H1 (cell line): Measurements from ENCODE around the gene F7. TPM values are rescaled to one million over a fixed set of nuclear protein-coding genes. Genes with fewer than 3 reads are reported as not detected.

Experiments
- CTCF ChIA-PET: fragments of 300-600 bp; sonication (Branson Sonifier 250); formaldehyde crosslinking; loops from one replicate; lab custom pipeline; 2021; ENCODE audit not compliant: partially characterized antibody; lab: Charles Lee
- POLR2A ChIA-PET: fragments of 300-600 bp; sonication (Branson Sonifier 250); formaldehyde crosslinking; loops from one replicate; lab custom pipeline; 2021; ENCODE audit warnings: inconsistent platforms; ENCODE audit not compliant: partially characterized antibody; lab: Charles Lee
- DNase-seq, 2 experiments: peaks; one replicate each; pipeline versions ENCODE4 v3.0.0 to v3.0.0-alpha.2; 2010 to 2022; ENCODE audit warnings: low spot score in 2 of 2, low read depth in 1 of 2, mixed read lengths in 1 of 2
- FAIRE-seq: peaks from 2 replicates; lab custom pipeline; 2011; peaks lifted over from hg19 to GRCh38; lab: Jason Lieb, UNC
- H2AFZ ChIP-seq: 2 replicates; pipeline ENCODE4 v1.8.1; 2012; ENCODE audit warnings: low read length, inconsistent platforms
- H2AK5ac ChIP-seq: 2 replicates; pipeline ENCODE4 v1.6.1; 2013; ENCODE audit warnings: low read depth, low read length
- H2BK120ac ChIP-seq: replicated peaks from 2 replicates; pipeline ENCODE3; 2013; ENCODE audit warnings: low read depth, low read length, inconsistent platforms
- H2BK12ac ChIP-seq: 2 replicates; pipeline ENCODE4 v1.6.1; 2013; ENCODE audit warnings: low read depth, low read length
- H2BK15ac ChIP-seq: 2 replicates; pipeline ENCODE4 v1.6.1; 2013; ENCODE audit warnings: low read length
- H2BK20ac ChIP-seq: 2 replicates; pipeline ENCODE4 v1.6.1; 2013; ENCODE audit warnings: low read length
- H2BK5ac ChIP-seq: 2 replicates; pipeline ENCODE4 v1.6.1; 2013; ENCODE audit warnings: low read depth, low read length
- H3K14ac ChIP-seq: 2 replicates; pipeline ENCODE4 v1.6.1; 2013; ENCODE audit warnings: inconsistent platforms; ENCODE audit not compliant: insufficient read length
- H3K18ac ChIP-seq: 2 replicates; pipeline ENCODE4 v1.6.1; 2013; ENCODE audit warnings: low read length; ENCODE audit errors: extremely low read depth
- H3K23ac ChIP-seq: 2 replicates; pipeline ENCODE4 v1.6.1; 2013; ENCODE audit warnings: inconsistent platforms; ENCODE audit not compliant: insufficient read length
- H3K23me2 ChIP-seq: 2 replicates; pipeline ENCODE4 v1.6.1; 2013; ENCODE audit warnings: low read depth, low read length
- H3K27ac ChIP-seq: 2 replicates; pipeline ENCODE4 v1.6.1; 2011; ENCODE audit warnings: low read depth, low read length, inconsistent platforms
- H3K27me3 ChIP-seq, 4 experiments: replicated peaks in 1 of 4; 1 replicate in 1 of 4; 2 replicates in 3 of 4; pipeline versions ENCODE4 v1.6.1 to v1.8.1; 2011 to 2013; ENCODE audit warnings: low read length in 3 of 4, mild to moderate bottlenecking in 3 of 4, inconsistent platforms in 2 of 4, mixed read lengths in 2 of 4, moderate library complexity in 1 of 4; ENCODE audit not compliant: control insufficient read depth in 3 of 4, insufficient read depth in 3 of 4; ENCODE audit errors: extremely low read depth in 1 of 4
- H3K36me3 ChIP-seq, 4 experiments: 2 replicates each; pipeline versions ENCODE4 v1.6.1 to v1.8.1; 2011 to 2013; ENCODE audit warnings: mild to moderate bottlenecking in 4 of 4, low read length in 3 of 4, moderate library complexity in 2 of 4, control low read depth in 1 of 4, inconsistent platforms in 1 of 4; ENCODE audit not compliant: insufficient read depth in 4 of 4, control insufficient read depth in 2 of 4
- H3K4ac ChIP-seq: replicated peaks from 2 replicates; pipeline ENCODE3; 2013; ENCODE audit warnings: low read length, low read depth, mixed read lengths, inconsistent platforms; ENCODE audit not compliant: insufficient read length
- H3K4me1 ChIP-seq, 4 experiments: replicated peaks in 1 of 4; 1 replicate in 1 of 4; 2 replicates in 3 of 4; pipeline versions ENCODE4 v1.6.1 to v1.8.1; 2011 to 2013; ENCODE audit warnings: low read length in 3 of 4, inconsistent platforms in 2 of 4, mixed read lengths in 1 of 4; ENCODE audit not compliant: insufficient read depth in 4 of 4, control insufficient read depth in 3 of 4
- H3K4me2 ChIP-seq, 2 experiments: 2 replicates each; pipeline versions ENCODE4 v1.6.1 to v1.8.1; 2011 to 2013; ENCODE audit warnings: low read depth in 2 of 2, low read length in 2 of 2, control low read depth in 1 of 2, inconsistent platforms in 1 of 2, mild to moderate bottlenecking in 1 of 2; ENCODE audit not compliant: insufficient read depth in 1 of 2
- H3K4me3 ChIP-seq, 4 experiments: fragments of 200-600, 300-600 bp in 1 of 4; sonication (generic), shearing (Covaris generic), sonication (Bioruptor Twin) in 1 of 4; 2 replicates each; pipeline versions ENCODE4 v1.5.1 to v1.8.1; 2011 to 2016; ENCODE audit warnings: low read length in 4 of 4, low read depth in 3 of 4, control low read depth in 2 of 4, inconsistent platforms in 2 of 4, mild to moderate bottlenecking in 2 of 4, mixed read lengths in 1 of 4, moderate library complexity in 1 of 4; ENCODE audit not compliant: insufficient read depth in 2 of 4; ENCODE audit errors: extremely low read depth in 1 of 4
- H3K56ac ChIP-seq: replicated peaks from 2 replicates; pipeline ENCODE3; 2013; ENCODE audit warnings: low read depth, mild to moderate bottlenecking, mixed read lengths, low read length, inconsistent platforms; ENCODE audit not compliant: insufficient read length
- H3K79me1 ChIP-seq: 2 replicates; pipeline ENCODE4 v1.6.1; 2013; ENCODE audit warnings: low read depth, low read length, control low read depth
- H3K79me2 ChIP-seq, 2 experiments: 2 replicates each; pipeline versions ENCODE4 v1.6.1 to v1.8.1; 2012 to 2013; ENCODE audit warnings: low read length in 2 of 2, mild to moderate bottlenecking in 2 of 2, inconsistent platforms in 1 of 2; ENCODE audit not compliant: insufficient read depth in 2 of 2, control insufficient read depth in 1 of 2
- H3K9ac ChIP-seq, 4 experiments: replicated peaks in 1 of 4; 1 replicate in 1 of 4; 2 replicates in 3 of 4; pipeline versions ENCODE4 v1.6.1 to v1.8.1; 2011 to 2013; ENCODE audit warnings: low read depth in 3 of 4, low read length in 3 of 4, control low read depth in 2 of 4, mild to moderate bottlenecking in 2 of 4, moderate library complexity in 2 of 4, inconsistent platforms in 1 of 4; ENCODE audit errors: extremely low read depth in 1 of 4
- H3K9me3 ChIP-seq, 2 experiments: 2 replicates each; pipeline versions ENCODE4 v1.6.1 to v1.8.1; 2012 to 2013; ENCODE audit warnings: mild to moderate bottlenecking in 2 of 2, moderate library complexity in 2 of 2, control low read depth in 1 of 2, inconsistent platforms in 1 of 2, low read depth in 1 of 2, low read length in 1 of 2, mixed read lengths in 1 of 2; ENCODE audit not compliant: insufficient read depth in 2 of 2
- H4K20me1 ChIP-seq, 2 experiments: replicated peaks in 1 of 2; 2 replicates each; pipeline versions ENCODE3 to v1.8.1; 2011 to 2013; ENCODE audit warnings: inconsistent platforms in 2 of 2, low read length in 2 of 2, mild to moderate bottlenecking in 1 of 2; ENCODE audit not compliant: insufficient read depth in 2 of 2, control insufficient read depth in 1 of 2
- H4K5ac ChIP-seq: 2 replicates; pipeline ENCODE4 v1.6.1; 2013; ENCODE audit warnings: low read length, low read depth, mixed read lengths, inconsistent platforms; ENCODE audit not compliant: insufficient read length
- H4K8ac ChIP-seq: 2 replicates; pipeline ENCODE4 v1.8.0; 2013; ENCODE audit warnings: mild to moderate bottlenecking, moderate library complexity, low read length, inconsistent platforms; ENCODE audit not compliant: insufficient read depth; ENCODE audit errors: extremely low read depth
- H4K91ac ChIP-seq: replicated peaks from 2 replicates; pipeline ENCODE3; 2013; ENCODE audit warnings: low read length, mixed read lengths, inconsistent platforms; ENCODE audit not compliant: insufficient read length
- CHD1 ChIP-seq: IDR thresholded peaks from 2 replicates; pipeline ENCODE4 v1.6.1; 2012; ENCODE audit warnings: low read depth, low read length, improper control_type of control experiment
- RBBP5 ChIP-seq: IDR thresholded peaks from 2 replicates; pipeline ENCODE4 v1.7.1; 2012; ENCODE audit warnings: low read depth, mild to moderate bottlenecking, inconsistent platforms, low read length, moderate library complexity, borderline replicate concordance
- TEAD4 ChIP-seq: IDR thresholded peaks from 2 replicates; pipeline ENCODE4 v1.6.1; 2012; ENCODE audit warnings: low read depth, low read length, inconsistent platforms, mixed read lengths
- WGBS, 2 experiments: shearing (Covaris generic) in 1 of 2; methylation state at CpG; one replicate each; pipeline versions ENCODE4 v1.1.6 to v1.1.7; 2013 to 2015; ENCODE audit warnings: low lambda C conversion rate in 2 of 2, mixed read lengths in 2 of 2, inconsistent platforms in 1 of 2, low coverage in 1 of 2, missing lambda C conversion rate in 1 of 2; ENCODE audit not compliant: insufficient replicate concordance in 2 of 2, insufficient coverage in 1 of 2, insufficient read length in 1 of 2; ENCODE audit errors: extremely low coverage in 1 of 2, missing lambda C conversion rate in 1 of 2; 5-methylcytosine and 5-hydroxymethylcytosine counted together
- polyA plus RNA-seq, 7 experiments: library from polyadenylated mRNA; depleted of rRNA in 3 of 7; stranded (reverse) in 5 of 7; unstranded in 2 of 7; fragments of >200 nt in 5 of 7; fragments of 200-250 nt in 2 of 7; gene quantifications; 1 replicate in 5 of 7; 2 replicates in 1 of 7; 4 replicates in 1 of 7; pipeline versions ENCODE4 v1.2.1 to v1.2.3, GENCODE V29; 2011 to 2013; ENCODE audit warnings: missing spikeins in 2 of 7, mixed read lengths in 2 of 7
- total RNA-seq: library from RNA; stranded (reverse); fragmentation: NEBNext Ultra II Directional; extraction: Animal tissue kit (Norgen Biotek cat#: 25700); gene quantifications from 2 replicates; pipeline ENCODE4 v1.2.1, GENCODE V29; 2021

F7 gene
- total and polyA plus RNA-seq, 2 of the 8 experiments (the other 6 are each of a cell fraction or from before 2014, with no cell fraction given) = 0.43 to 0.98 TPM

DNA sequence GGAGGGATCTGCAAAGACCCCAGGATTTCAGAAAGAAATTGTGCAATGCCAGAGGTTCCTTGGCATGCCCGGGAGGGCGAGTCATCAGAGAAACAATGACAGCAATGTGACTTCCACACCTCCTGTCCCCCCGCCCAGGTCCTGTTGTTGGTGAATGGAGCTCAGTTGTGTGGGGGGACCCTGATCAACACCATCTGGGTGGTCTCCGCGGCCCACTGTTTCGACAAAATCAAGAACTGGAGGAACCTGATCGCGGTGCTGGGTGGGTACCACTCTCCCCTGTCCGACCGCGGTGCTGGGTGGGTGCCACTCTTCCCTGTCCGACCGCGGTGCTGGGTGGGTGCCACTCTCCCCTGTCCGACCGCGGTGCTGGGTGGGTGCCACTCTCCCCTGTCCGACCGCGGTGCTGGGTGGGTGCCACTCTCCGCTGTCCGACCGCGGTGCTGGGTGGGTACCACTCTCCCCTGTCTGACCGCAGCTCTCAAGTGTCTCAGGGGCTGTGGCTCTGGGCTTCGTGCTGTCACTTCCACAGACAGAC lies 11.8 kb downstream of the F7 start:
- no peak for FAIRE-seq
- Histone ChIP-seq H3K23ac (no peak overlapping the region), H4K91ac (no peak overlapping the region), H3K4me2 (no peak overlapping the region), H2AFZ (no peak overlapping the region), H4K8ac (no peak overlapping the region), H2BK120ac (no peak overlapping the region), H3K14ac (no peak overlapping the region), H3K56ac (no peak overlapping the region), H2BK20ac (no peak overlapping the region), H4K5ac (no peak overlapping the region), H2BK5ac (no peak overlapping the region), H4K20me1 (peaks cover 0 to 4% of the 10 kb centered on the region in 2 experiments), H2AK5ac (no peak overlapping the region), H2BK12ac (no peak overlapping the region), H3K4me3 (no peak overlapping the region), H3K27ac (no peak overlapping the region), H2BK15ac (no peak overlapping the region), H3K18ac (no peak overlapping the region), H3K4ac (no peak overlapping the region), H3K9me3 (peaks cover 4 to 6% of the 10 kb centered on the region in 2 experiments; a peak in 2 of 4 replicates), H3K79me1 (no peaks in the 10 kb centered on the region), H3K79me2 (no peaks in the 10 kb centered on the region), H3K4me1 (peaks cover 0 to 4% (median 0%) of the 10 kb centered on the region in 4 experiments; a peak in 1 of 7 replicates), H3K36me3 (no peaks in the 10 kb centered on the region; a peak in 1 of 8 replicates), H3K23me2 (no peaks in the 10 kb centered on the region), H3K27me3 (no peaks in the 10 kb centered on the region; a peak in 2 of 7 replicates)
- CTCF ChIA-PET = interaction anchor here (1.3 to 2.4 kb wide), 3 partner anchors 23 to 300 kb away, joined by 3 to 6 read pairs (median 3); no protein-coding TSS in a partner anchor
- POLR2A ChIA-PET = interaction anchor here (0.6 to 1.7 kb wide), 4 partner anchors 12 to 1457 kb away, joined by 4 to 6 read pairs (median 4); no protein-coding TSS in a partner anchor
- 92% methylated on average over 13 of the region's 26 CpGs; no CpG with 5 or more reads in 1 of the 2 experiments for WGBS, 2 experiments
- TF ChIP-seq RBBP5 (no peak), CHD1 (no peak), TEAD4 (no peak)
- TF ChIP-seq, all 59 proteins: peak for 0
- no peak overlapping the region for H3K9ac ChIP-seq
- no peak for DNase-seq
